NB4 (cell line): ENCODE measurements around the gene MCF2L.

Source experiments
- TF ChIP-seq, protein P1 (sequence below): IDR thresholded peaks from one replicate; pipeline ENCODE4 v1.5.1; 2012; ENCODE audit warnings: low read depth, low read length
- TF ChIP-seq, protein P2 (sequence below): IDR thresholded peaks from 2 replicates; pipeline ENCODE4 v1.6.1; 2011; ENCODE audit warnings: low read depth, low read length

DNA sequence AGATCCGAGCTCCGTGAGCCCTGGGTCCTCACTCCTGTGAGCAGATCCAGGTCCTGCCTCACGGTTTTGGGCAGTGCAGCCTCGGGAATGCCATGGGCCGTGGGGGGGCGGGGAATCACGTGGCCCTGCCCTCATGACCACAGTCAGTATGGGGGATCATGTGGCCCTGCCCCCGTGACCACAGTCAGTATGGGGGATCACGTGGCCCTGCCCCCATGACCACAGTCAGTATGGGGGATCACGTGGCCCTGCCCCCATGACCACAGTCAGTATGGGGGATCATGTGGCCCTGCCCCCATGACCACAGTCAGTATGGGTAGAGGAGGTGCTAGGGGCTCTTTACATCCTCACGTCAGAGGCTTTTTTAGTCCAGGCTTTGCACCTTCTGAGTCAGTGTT is 72.3 kb downstream of the MCF2L start:
- TF ChIP-seq, protein P1, sequence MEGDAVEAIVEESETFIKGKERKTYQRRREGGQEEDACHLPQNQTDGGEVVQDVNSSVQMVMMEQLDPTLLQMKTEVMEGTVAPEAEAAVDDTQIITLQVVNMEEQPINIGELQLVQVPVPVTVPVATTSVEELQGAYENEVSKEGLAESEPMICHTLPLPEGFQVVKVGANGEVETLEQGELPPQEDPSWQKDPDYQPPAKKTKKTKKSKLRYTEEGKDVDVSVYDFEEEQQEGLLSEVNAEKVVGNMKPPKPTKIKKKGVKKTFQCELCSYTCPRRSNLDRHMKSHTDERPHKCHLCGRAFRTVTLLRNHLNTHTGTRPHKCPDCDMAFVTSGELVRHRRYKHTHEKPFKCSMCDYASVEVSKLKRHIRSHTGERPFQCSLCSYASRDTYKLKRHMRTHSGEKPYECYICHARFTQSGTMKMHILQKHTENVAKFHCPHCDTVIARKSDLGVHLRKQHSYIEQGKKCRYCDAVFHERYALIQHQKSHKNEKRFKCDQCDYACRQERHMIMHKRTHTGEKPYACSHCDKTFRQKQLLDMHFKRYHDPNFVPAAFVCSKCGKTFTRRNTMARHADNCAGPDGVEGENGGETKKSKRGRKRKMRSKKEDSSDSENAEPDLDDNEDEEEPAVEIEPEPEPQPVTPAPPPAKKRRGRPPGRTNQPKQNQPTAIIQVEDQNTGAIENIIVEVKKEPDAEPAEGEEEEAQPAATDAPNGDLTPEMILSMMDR = no peak
- TF ChIP-seq, protein P2, sequence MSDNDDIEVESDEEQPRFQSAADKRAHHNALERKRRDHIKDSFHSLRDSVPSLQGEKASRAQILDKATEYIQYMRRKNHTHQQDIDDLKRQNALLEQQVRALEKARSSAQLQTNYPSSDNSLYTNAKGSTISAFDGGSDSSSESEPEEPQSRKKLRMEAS = no peak
